Body of pancreas (tissue), 4 donors: ENCODE data around the gene C2orf80. TPM values are rescaled to one million over a fixed set of nuclear protein-coding genes. Genes with fewer than 3 reads are reported as not detected.

ENCODE experiments used
- ATAC-seq: fragments of 150-250 bp; one replicate; pipeline ENCODE4 v1.9.1; 2016
- DNase-seq, 4 donors: peaks; one replicate each; pipeline ENCODE4 v3.0.0-alpha.2; 2019
- H3K27ac ChIP-seq, 4 donors: fragments of 200-600 bp; sonication (generic); 1 replicate in 3 of 4; 2 replicates in 1 of 4; pipeline versions ENCODE4 v1.5.1 to v1.6.1; 2016 to 2019; ENCODE audit warnings: mild to moderate bottlenecking in 1 of 4, mixed read lengths in 1 of 4, moderate library complexity in 1 of 4
- H3K27me3 ChIP-seq, 2 donors: fragments of 200-600 bp; sonication (generic); one replicate each; pipeline ENCODE4 v1.6.0; 2016; ENCODE audit warnings: mild to moderate bottlenecking in 1 of 2
- H3K36me3 ChIP-seq, 2 donors: fragments of 200-600 bp; sonication (generic); replicated peaks in 1 of 2; 2 replicates each; pipeline ENCODE4 v1.5.1; 2016; ENCODE audit warnings: low read depth in 2 of 2; ENCODE audit not compliant: insufficient read depth in 1 of 2
- H3K4me1 ChIP-seq: fragments of 200-600 bp; sonication (generic); one replicate; pipeline ENCODE4 v1.6.0; 2016
- H3K4me3 ChIP-seq, 2 donors: fragments of 200-600 bp; sonication (generic); 1 replicate in 1 of 2; 2 replicates in 1 of 2; pipeline ENCODE4 v1.5.1; 2016 to 2019
- H3K9me3 ChIP-seq, 3 donors: fragments of 200-600 bp; sonication (generic); 1 replicate in 2 of 3; 2 replicates in 1 of 3; pipeline ENCODE4 v1.5.1; 2016
- CTCF ChIP-seq, 7 experiments: fragments of 450-650 bp in 4 of 7; fragments of 200-600 bp in 3 of 7; sonication (generic) in 3 of 7; IDR thresholded peaks; one replicate each; pipeline ENCODE4 v1.5.1; 2016 to 2019; ENCODE audit warnings: antibody characterized with exemption in 7 of 7
- POLR2A ChIP-seq, 3 donors: fragments of 450-650 bp; IDR thresholded peaks; one replicate each; pipeline ENCODE4 v1.6.1; 2016; ENCODE audit warnings: antibody characterized with exemption in 3 of 3, mild to moderate bottlenecking in 2 of 3
- WGBS, 2 donors: methylation state at CpG; one replicate each; pipeline ENCODE4 v1.1.5; 2017; 5-methylcytosine and 5-hydroxymethylcytosine counted together
- intact Hi-C: fragments of 100-400 bp; cut with DNase I; formaldehyde crosslinking; loops from one replicate; pipeline ENCODE4 v1.15.1; 2023
- total RNA-seq, 2 donors: library from RNA; depleted of rRNA; stranded (reverse); fragments of >200 nt; gene quantifications; one replicate each; pipeline ENCODE4 v1.1.0, GENCODE V29; 2016

Gene C2orf80
- total RNA-seq, 2 donors from 2014 or later: not detected

- ATAC-seq (no peak), DNase-seq (no peak)
- no peaks in the 10 kb centered on the region for H3K9me3 ChIP-seq
- no peaks in the 10 kb centered on the region for H3K36me3 ChIP-seq
- TF ChIP-seq CTCF (IDR thresholded peaks at IDR 0.05): no peak
- TF ChIP-seq POLR2A (IDR thresholded peaks at IDR 0.05): no peak
- H3K27me3 ChIP-seq: no peaks in the 10 kb centered on the region
- no peak overlapping the region for H3K27ac ChIP-seq
- no peak overlapping the region for H3K4me3 ChIP-seq
- no peaks in the 10 kb centered on the region for H3K4me1 ChIP-seq
- 69 to 74% methylated on average over 8 of the region's 8 CpGs for WGBS, 2 donors
- intact Hi-C loops: no loop called here
Observed at GRCh38 chr2:208192611-208193236, 2.9 kb upstream of the C2orf80 start.

- Histone ChIP-seq H3K27me3 (no peaks in the 10 kb centered on the region), H3K4me1 (no peaks in the 10 kb centered on the region), H3K9me3 (no peaks in the 10 kb centered on the region), H3K27ac (no peak overlapping the region), H3K36me3 (no peaks in the 10 kb centered on the region), H3K4me3 (no peak overlapping the region)
- DNase-seq: no peak
- no peak for ATAC-seq
- TF ChIP-seq POLR2A (IDR thresholded peaks at IDR 0.05) (no peak), CTCF (IDR thresholded peaks at IDR 0.05) (no peak)
- intact Hi-C loops: no loop called here
- 72 to 84% methylated on average over 5 of the region's 5 CpGs for WGBS, 2 donors
Observed at GRCh38 chr2:208189069-208189809, 591 bp downstream of the C2orf80 start.

- H3K4me1 ChIP-seq: no peaks in the 10 kb centered on the region
- DNase-seq (no peak), ATAC-seq (no peak)
- H3K4me3 ChIP-seq: no peak overlapping the region
- 68 to 85% methylated on average over 2 of the region's 2 CpGs for WGBS, 2 donors
- no peaks in the 10 kb centered on the region for H3K36me3 ChIP-seq
- TF ChIP-seq CTCF (IDR thresholded peaks at IDR 0.05) (no peak), POLR2A (IDR thresholded peaks at IDR 0.05) (no peak)
- intact Hi-C loops: no loop called here
- H3K9me3 ChIP-seq: no peaks in the 10 kb centered on the region
- no peak overlapping the region for H3K27ac ChIP-seq
- no peaks in the 10 kb centered on the region for H3K27me3 ChIP-seq
Observed at GRCh38 chr2:208186893-208187292, 2.9 kb downstream of the C2orf80 start.

- no peak for DNase-seq
- no peaks in the 10 kb centered on the region for H3K9me3 ChIP-seq
- H3K27ac ChIP-seq: no peak overlapping the region
- no peak for TF ChIP-seq CTCF (IDR thresholded peaks at IDR 0.05)
- no peak for TF ChIP-seq POLR2A (IDR thresholded peaks at IDR 0.05)
- intact Hi-C loops: no loop called here
- no peak overlapping the region for H3K4me3 ChIP-seq
- no peaks in the 10 kb centered on the region for H3K27me3 ChIP-seq
- no peaks in the 10 kb centered on the region for H3K4me1 ChIP-seq
- H3K36me3 ChIP-seq: no peaks in the 10 kb centered on the region
- no peak for ATAC-seq
- WGBS, 2 donors: 47 to 68% methylated on average over 5 of the region's 5 CpGs
Observed at GRCh38 chr2:208186465-208186864, 3.4 kb downstream of the C2orf80 start.
